Measurements from ENCODE around the gene UVRAG. TPM values are rescaled to one million over a fixed set of nuclear protein-coding genes. Genes with fewer than 3 reads are reported as not detected.
"Not testable (repeated sequence)": the region's sequence is repeated elsewhere in the genome, so short reads cannot be mapped to it uniquely, and the experiment has no call there.

UVRAG gene
- total and polyA plus RNA-seq, 2 of the 13 experiments (the other 11 are each of a cell fraction or from before 2014, with no cell fraction given): 9.7 to 17.3 TPM

DNA sequence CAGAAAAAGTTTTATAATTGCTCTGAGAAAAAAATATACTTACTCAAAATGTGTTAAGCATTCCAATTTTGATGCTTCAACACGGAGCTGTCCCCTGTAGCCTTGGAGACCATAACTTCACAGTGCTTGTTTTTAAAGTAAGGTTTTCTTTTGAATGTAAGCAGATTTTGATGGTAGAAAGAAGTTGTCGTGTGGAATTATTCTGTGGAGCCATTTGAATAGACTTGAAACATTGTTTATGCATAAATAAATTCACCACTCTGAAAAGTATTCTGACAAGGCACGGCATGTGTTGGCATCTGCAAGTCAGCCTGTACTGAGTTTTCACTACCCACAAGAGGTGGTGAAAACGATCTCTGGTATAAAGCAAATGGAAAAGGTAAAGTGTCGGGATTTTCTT is 115.5 kb downstream of the UVRAG start:
- no peaks in the 10 kb centered on the region; a peak in 1 of 5 replicates for H3K27me3 ChIP-seq (ENCODE audit: control insufficient read depth in 1 of 2, insufficient read depth in 2 of 2, low read length in 2 of 2)
- no peaks in the 10 kb centered on the region for H3K79me2 ChIP-seq (ENCODE audit: insufficient read depth, low read length)
- intact Hi-C loops (cut with micrococcal nuclease; ENCODE audit: unreplicated experiment) (no loop called here), in situ Hi-C loops (cut with HindIII; ENCODE audit: extremely low pct_ligation_motif_present, low pct_unique_long_range_greater_than_20kb) (no loop called here)
- FAIRE-seq (no peak), ATAC-seq (no peak), DNase-seq (ENCODE audit: low spot score) (no peak)
- ChIA-PET POLR2A (no interaction called here), CTCF (ENCODE audit: low intra/inter-chr PET ratio, low total read pairs) (no interaction called here)
- no peak overlapping the region for H3K4me2 ChIP-seq (ENCODE audit: low read depth, low read length)
- no peak overlapping the region for H3K4me3 ChIP-seq (replicated peaks in 1 of 3; ENCODE audit: insufficient read depth in 1 of 3, low read depth in 2 of 3, low read length in 3 of 3)
- no TSS peak for BruUV-seq (replicated peaks)
- H3K9ac ChIP-seq (ENCODE audit: insufficient read depth, low read depth, low read length): no peak overlapping the region
- no peak for TF ChIP-seq ZNF878 (CRISPR knock-in tag; IDR thresholded peaks at IDR 0.05)
- no peak for TF ChIP-seq ZBTB2 (CRISPR knock-in tag; IDR thresholded peaks at IDR 0.05; ENCODE audit: low read depth)
- TF ChIP-seq GZF1 (CRISPR knock-in tag; IDR thresholded peaks at IDR 0.05): no peak
- TF ChIP-seq, protein P1, sequence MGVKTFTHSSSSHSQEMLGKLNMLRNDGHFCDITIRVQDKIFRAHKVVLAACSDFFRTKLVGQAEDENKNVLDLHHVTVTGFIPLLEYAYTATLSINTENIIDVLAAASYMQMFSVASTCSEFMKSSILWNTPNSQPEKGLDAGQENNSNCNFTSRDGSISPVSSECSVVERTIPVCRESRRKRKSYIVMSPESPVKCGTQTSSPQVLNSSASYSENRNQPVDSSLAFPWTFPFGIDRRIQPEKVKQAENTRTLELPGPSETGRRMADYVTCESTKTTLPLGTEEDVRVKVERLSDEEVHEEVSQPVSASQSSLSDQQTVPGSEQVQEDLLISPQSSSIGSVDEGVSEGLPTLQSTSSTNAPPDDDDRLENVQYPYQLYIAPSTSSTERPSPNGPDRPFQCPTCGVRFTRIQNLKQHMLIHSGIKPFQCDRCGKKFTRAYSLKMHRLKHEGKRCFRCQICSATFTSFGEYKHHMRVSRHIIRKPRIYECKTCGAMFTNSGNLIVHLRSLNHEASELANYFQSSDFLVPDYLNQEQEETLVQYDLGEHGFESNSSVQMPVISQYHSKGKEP (CRISPR knock-in tag; IDR thresholded peaks at IDR 0.05): no peak
- no peaks in the 10 kb centered on the region for H4K20me1 ChIP-seq (ENCODE audit: insufficient read depth, low read length)
- 93% methylated on average over 5 of the region's 5 CpGs for WGBS (ENCODE audit: low lambda C conversion rate)
- H3K4me1 ChIP-seq (ENCODE audit: insufficient read depth, low read length): no peaks in the 10 kb centered on the region
- no peak overlapping the region for H2AFZ ChIP-seq (ENCODE audit: low read length)
- H3K9me3 ChIP-seq (ENCODE audit: low read length): no peaks in the 10 kb centered on the region
- no peaks in the 10 kb centered on the region; a peak in 1 of 5 replicates for H3K36me3 ChIP-seq (replicated peaks in 1 of 2; ENCODE audit: control insufficient read depth in 1 of 2, insufficient read depth in 2 of 2, low read length in 2 of 2)
- H3K27ac ChIP-seq (ENCODE audit: extremely low read length, insufficient read depth, low read length): no peak overlapping the region

DNA sequence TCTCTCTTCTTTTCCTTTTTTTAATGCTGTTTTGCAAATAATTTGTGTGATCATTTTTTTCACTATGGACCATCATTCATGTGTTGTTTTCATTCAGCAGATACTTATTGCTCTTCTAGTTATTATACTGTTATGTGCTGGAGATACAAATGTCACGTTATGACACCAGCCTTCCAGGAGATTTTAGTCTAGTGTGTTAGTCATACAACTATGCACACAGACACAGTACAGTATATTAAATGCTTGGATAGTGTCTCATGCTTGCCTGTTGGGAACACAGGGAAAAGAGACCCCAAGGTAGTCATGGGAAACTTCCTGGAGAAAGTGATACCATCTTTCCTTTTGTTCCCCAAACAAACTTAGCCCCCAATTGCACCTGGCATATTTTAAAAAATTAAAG is 116.1 kb downstream of the UVRAG start:
- Histone ChIP-seq H3K79me2 (ENCODE audit: insufficient read depth, low read length) (no peaks in the 10 kb centered on the region), H2AFZ (ENCODE audit: low read length) (no peak overlapping the region), H4K20me1 (ENCODE audit: insufficient read depth, low read length) (no peaks in the 10 kb centered on the region), H3K4me2 (ENCODE audit: low read depth, low read length) (no peak overlapping the region), H3K36me3 (replicated peaks in 1 of 2; ENCODE audit: control insufficient read depth in 1 of 2, insufficient read depth in 2 of 2, low read length in 2 of 2) (no peaks in the 10 kb centered on the region; a peak in 1 of 5 replicates), H3K27ac (ENCODE audit: extremely low read length, insufficient read depth, low read length) (no peak overlapping the region), H3K4me1 (ENCODE audit: insufficient read depth, low read length) (no peaks in the 10 kb centered on the region), H3K27me3 (ENCODE audit: control insufficient read depth in 1 of 2, insufficient read depth in 2 of 2, low read length in 2 of 2) (no peaks in the 10 kb centered on the region; a peak in 1 of 5 replicates), H3K4me3 (replicated peaks in 1 of 3; ENCODE audit: insufficient read depth in 1 of 3, low read depth in 2 of 3, low read length in 3 of 3) (no peak overlapping the region), H3K9me3 (ENCODE audit: low read length) (no peaks in the 10 kb centered on the region), H3K9ac (ENCODE audit: insufficient read depth, low read depth, low read length) (no peak overlapping the region)
- 97% methylated on average over 1 of the region's 1 CpG for WGBS (ENCODE audit: low lambda C conversion rate)
- in situ Hi-C loops (cut with HindIII; ENCODE audit: extremely low pct_ligation_motif_present, low pct_unique_long_range_greater_than_20kb) (no loop called here), intact Hi-C loops (cut with micrococcal nuclease; ENCODE audit: unreplicated experiment) (no loop called here)
- DNase-seq (ENCODE audit: low spot score) (no peak), FAIRE-seq (no peak), ATAC-seq (no peak)
- POLR2A ChIA-PET: no interaction called here
- CTCF ChIA-PET (ENCODE audit: low intra/inter-chr PET ratio, low total read pairs): no interaction called here
- BruUV-seq (replicated peaks): no TSS peak
- no peak for TF ChIP-seq CHCHD3 (CRISPR knock-in tag; IDR thresholded peaks at IDR 0.05)
- TF ChIP-seq TMF1 (CRISPR knock-in tag; IDR thresholded peaks at IDR 0.05; ENCODE audit: low read depth): no peak
- no peak for TF ChIP-seq KDM5B (CRISPR knock-in tag; IDR thresholded peaks at IDR 0.05; ENCODE audit: borderline replicate concordance)
- no peak for TF ChIP-seq ZNF331 (CRISPR knock-in tag; IDR thresholded peaks at IDR 0.05)
- TF ChIP-seq ZNF235 (CRISPR knock-in tag; IDR thresholded peaks at IDR 0.05; ENCODE audit: borderline replicate concordance): no peak

DNA sequence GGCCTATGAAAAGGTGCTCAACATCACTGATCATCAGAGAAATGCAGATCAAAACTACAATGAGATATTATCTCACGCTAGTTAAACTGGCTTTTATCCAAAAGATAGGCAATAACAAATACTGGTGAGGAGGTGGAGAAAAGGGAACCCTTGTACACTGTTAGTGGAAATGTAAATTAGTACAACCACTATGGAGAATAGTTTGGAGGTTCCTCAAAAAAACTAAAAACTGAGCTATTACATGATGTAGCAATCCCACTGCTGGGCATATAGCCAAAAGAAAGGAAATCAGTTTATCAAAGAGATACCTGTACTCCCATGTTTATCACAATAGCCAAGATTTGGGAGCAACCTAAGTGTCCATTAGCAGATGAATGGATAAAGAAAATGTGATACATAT is 118.7 kb downstream of the UVRAG start:
- H3K9ac ChIP-seq (ENCODE audit: insufficient read depth, low read depth, low read length); in situ Hi-C loops (cut with HindIII; ENCODE audit: extremely low pct_ligation_motif_present, low pct_unique_long_range_greater_than_20kb); POLR2A ChIA-PET; BruUV-seq (replicated peaks); H3K4me2 ChIP-seq (ENCODE audit: low read depth, low read length); CTCF ChIA-PET (ENCODE audit: low intra/inter-chr PET ratio, low total read pairs); H3K4me1 ChIP-seq (ENCODE audit: insufficient read depth, low read length); H3K27me3 ChIP-seq (ENCODE audit: control insufficient read depth in 1 of 2, insufficient read depth in 2 of 2, low read length in 2 of 2); H3K4me3 ChIP-seq (replicated peaks in 1 of 3; ENCODE audit: insufficient read depth in 1 of 3, low read depth in 2 of 3, low read length in 3 of 3); H3K36me3 ChIP-seq (replicated peaks in 1 of 2; ENCODE audit: control insufficient read depth in 1 of 2, insufficient read depth in 2 of 2, low read length in 2 of 2); H4K20me1 ChIP-seq (ENCODE audit: insufficient read depth, low read length); DNase-seq (ENCODE audit: low spot score); intact Hi-C loops (cut with micrococcal nuclease; ENCODE audit: unreplicated experiment); FAIRE-seq; H3K9me3 ChIP-seq (ENCODE audit: low read length); H3K27ac ChIP-seq (ENCODE audit: extremely low read length, insufficient read depth, low read length); H2AFZ ChIP-seq (ENCODE audit: low read length); H3K79me2 ChIP-seq (ENCODE audit: insufficient read depth, low read length); ATAC-seq: not testable (repeated sequence)
- WGBS (ENCODE audit: low lambda C conversion rate): 91% methylated on average over 1 of the region's 1 CpG

Measured in HepG2 (cell line).